ENCODE measurements around the gene B3GNT2. TPM values are rescaled to one million over a fixed set of nuclear protein-coding genes. Genes with fewer than 3 reads are reported as not detected.
"Not testable (repeated sequence)": the region's sequence is repeated elsewhere in the genome, so short reads cannot be mapped to it uniquely, and the experiment has no call there.

Gene B3GNT2
- polyA plus RNA-seq, 3 donors: 26.3 to 38.1 (median 32.7) TPM

DNA sequence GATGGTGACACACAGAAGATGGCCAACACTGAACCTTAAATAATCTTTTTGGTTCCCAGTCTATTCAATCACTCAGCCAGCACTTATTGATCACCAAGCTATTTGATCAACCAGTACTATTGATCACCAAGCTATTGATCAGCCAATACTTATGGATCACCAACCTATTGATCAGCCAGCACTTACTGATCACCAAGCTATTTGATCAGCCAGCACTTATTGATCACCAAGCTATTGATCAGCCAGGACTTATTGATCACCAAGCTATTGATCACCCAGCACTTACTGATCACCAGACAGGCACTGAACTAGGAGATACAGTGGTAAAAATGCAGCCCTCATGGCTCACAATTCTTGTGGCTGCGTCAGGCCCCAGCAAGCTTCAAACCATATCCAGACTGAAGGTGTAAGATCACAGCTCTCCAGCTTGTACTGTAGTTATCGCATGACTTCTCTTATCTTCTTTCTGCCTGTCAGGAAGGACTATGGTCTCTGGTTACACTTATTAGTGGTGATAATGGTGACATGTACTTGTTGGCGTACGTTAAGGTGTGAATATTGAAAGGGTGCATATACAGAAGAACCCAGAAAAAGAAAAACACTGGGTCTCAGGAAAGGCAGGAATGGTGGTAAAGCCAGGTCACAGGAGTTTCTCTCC is 18.4 kb upstream of the B3GNT2 start:
- DNase-seq (ENCODE audit: extremely low read depth in 1 of 11, low read depth in 9 of 11, low spot score in 4 of 11): no peak

DNA sequence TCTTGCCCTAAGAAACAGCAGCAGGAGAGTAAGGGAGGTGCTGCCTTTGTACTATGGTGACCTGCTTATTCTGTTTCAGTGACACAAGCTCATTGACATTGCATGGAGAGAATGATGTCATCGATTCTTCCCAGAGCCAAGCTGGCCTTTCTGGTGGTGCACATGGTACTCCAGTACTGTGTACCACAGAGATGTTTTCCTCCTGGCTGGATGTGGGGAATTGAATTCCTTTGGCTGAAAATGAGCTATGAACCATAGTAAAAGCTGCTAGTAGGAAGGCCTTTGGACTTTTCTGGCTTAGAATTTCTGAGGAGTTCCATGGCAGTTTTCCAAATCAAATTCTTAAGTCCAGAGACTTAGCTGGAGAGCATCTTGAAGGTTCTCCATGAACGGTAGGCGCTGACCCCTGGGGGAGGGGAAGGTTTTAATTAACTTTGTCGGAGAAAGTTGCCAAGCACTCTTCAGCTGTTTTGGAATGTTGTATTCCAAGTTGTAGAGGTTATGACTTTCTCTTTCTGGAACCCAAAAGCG is 17.1 kb upstream of the B3GNT2 start:
- no peak for DNase-seq (ENCODE audit: extremely low read depth in 1 of 11, low read depth in 9 of 11, low spot score in 4 of 11)

DNA sequence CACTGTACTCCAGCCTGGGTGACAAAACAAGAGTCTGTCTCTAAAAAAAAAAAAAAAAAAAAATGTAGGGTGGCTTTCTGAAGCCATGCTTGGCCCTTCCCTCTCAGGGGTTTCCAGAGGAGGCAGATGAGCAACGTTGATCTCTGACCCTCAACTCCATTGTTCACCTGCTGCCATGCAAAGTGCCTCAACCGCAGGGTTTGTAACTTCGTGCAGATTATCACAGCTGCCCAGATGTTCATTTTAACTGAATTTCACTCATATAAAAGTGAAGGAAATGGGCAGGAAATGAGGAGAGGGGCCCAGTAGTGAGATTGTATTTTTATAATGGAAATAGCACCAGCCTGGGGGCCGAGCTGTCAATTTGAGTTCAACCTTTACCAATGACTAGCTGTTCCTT is 14.9 kb upstream of the B3GNT2 start:
- DNase-seq (ENCODE audit: extremely low read depth in 1 of 11, low read depth in 9 of 11, low spot score in 4 of 11): no peak

DNA sequence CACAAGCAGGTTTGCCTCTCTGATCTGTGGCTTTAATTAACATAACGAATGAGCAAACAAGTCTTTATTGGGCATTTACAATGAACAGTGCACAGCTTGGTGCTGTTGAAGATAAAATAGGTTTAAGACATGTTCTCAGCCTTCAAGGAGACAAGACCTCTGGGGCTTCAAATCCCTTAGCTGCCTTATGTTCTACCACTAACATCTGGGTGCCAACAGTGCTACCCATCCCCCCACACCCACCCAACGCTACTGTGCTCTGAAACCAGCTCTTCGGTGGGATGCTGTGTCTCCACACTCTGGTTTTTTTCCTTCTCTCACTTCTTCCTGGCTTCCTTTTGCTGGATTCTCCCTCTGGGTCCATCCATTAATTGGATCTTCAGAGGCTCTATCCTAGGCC is 14.1 kb upstream of the B3GNT2 start:
- no peak for DNase-seq (ENCODE audit: extremely low read depth in 1 of 11, low read depth in 9 of 11, low spot score in 4 of 11)

DNA sequence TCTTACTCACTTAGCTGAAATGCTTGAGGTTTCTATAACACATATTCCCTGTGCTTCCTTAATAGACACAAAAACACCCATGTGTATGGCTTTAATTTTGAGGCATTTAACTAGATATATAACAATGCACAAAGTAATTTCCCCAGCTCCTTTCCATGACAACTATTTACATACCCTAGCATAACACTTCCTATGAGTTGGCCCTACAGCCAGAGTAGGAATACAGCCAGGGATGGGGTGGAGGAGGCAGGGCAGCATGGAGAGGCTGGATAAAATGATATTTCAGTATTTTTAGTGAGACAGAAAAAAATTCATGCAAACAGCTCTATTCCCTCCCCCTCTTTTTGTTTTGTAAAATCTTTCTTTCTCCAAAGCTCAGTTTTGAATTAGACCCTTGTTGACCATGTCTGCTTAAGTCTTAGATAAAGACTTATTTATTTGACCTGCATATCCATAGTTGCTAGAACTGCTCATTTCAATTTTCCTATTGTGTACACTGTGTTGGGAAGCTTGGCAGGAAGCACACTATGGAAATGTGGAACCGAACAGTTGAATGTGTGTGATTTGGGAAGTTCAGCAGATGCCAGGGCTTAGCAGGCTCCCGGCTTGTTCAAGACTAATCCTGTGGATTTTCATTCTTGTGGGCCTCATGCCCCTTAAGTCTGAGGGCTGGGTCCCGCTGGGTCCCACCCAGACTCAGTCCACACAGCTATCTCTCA is 11.2 kb upstream of the B3GNT2 start:
- DNase-seq (ENCODE audit: extremely low read depth in 1 of 11, low read depth in 9 of 11, low spot score in 4 of 11): no peak

DNA sequence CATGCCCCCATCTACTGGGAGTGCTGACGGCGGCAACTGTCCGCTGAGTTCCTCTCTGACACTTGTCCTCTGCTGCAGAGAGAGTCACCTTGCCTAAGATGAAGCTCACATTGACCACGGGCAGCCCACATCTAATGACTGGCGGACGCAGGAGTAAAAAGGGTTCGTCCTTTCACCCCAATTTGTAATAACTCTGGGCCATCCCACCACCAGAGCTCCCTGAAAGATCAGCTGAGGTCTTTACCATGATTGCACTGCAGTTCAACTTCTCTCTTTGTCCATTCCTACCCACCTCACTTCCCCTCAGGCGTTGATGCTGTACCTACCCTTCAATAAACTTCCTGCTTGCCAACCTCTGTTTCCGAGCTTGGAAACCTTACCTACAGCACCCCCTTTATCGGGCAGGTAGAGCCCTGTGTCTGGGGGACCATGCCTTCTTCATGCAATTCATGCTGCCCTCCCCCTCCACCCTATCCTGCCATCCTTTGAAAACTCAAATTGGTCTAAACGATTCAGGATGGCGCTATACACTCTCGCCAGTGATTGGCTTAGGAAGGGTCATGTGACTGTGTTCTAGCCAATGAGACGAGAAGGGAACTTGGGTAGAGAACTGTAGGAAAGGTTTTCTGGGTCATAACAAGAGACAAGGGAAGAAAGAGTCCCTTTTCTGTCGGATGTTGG is 10.3 kb upstream of the B3GNT2 start:
- DNase-seq (ENCODE audit: extremely low read depth in 1 of 11, low read depth in 9 of 11, low spot score in 4 of 11): no peak

DNA sequence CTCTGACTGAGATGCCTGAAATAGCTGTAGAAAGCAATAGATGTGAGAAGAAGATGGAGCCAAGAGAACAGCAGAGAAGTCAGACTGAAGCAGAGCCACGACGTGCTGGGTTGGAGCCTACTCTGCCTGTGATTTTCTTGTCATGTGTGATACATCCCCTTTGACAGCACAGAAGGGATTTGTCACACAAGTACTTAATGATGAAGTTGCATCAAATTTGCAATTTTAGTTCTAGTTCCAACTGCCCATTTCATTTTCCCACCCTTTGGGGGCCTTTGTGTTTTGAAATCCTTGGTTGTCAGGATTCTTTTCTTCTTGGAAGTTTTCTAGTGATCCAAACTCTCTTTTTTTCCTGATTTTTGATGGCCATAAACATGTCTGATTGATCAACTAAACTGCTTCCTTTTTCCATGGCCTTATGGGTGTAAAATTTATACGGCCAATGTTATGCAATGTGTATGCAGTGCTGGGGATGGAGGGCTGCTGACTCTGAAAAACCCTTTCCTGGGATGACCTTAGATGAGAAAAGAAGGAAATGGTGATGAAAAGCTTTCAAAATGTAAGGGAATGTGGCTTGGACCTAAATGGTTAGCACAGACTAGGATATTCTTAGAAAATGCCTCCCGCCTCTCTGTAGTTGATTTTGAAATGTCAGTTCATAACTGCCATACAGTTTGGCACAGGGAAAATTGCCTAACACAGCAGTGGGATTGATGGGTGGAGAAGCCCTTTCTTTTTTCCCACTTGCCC is 9.6 kb upstream of the B3GNT2 start:
- DNase-seq (ENCODE audit: extremely low read depth in 1 of 11, low read depth in 9 of 11, low spot score in 4 of 11): no peak

DNA sequence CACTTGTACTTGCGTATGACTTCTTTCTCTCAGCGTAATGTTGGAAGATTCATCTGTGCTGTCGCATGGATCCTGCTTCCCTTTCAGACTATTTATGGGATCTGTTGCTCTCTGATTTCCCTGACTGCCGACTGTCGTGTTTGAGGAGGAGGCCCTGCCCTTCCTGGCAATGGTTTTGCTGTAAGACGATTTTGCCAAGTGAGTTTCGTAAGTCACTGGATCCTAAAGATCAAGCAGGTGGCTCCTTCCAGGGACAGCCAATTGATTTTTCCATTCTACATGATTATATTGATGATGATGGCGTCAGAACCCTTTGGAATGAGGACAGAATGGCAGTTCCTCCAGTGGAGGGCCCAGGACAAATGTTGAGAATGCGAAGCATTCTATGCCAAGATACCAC is 8.7 kb upstream of the B3GNT2 start:
- DNase-seq (ENCODE audit: extremely low read depth in 1 of 11, low read depth in 9 of 11, low spot score in 4 of 11): no peak

DNA sequence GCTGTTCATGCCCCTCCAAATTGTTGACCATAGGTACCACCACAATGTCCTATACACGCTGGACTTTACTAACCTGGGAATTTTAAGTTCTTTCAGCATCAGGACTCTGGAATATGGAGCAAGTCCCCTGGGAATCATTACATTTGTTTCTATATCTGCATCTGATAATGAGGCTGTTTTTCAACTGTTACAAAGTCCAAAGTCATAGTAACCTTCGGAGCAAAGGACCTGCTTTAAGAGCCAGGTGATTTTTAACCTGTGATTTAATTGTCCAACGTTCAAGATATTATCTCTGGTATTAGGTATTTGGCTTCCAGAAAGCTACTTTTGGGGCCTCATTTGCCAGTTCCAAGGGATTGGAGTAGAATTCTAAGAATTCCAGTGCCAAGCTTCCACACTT is 7.5 kb upstream of the B3GNT2 start:
- DNase-seq (ENCODE audit: extremely low read depth in 1 of 11, low read depth in 9 of 11, low spot score in 4 of 11): no peak

DNA sequence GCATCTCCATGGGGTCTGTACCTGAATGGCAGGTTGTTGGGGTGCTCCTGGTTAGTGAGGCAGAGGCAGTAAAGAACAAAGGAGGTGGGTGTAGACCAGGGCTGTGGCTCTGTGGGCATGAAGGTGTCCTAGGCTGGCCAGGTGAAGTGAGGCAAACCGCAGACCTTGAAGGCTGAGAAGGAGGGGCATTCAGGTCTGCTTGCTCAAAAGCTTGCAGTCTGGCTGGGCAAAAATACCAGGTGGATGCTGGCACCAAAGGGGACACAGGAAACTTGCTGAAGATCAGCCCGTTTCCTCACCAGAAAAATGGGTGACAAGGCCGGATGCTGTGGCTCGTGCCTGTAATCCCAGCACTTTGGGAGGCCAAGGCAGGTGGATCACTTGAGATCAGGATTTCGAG is 6.7 kb upstream of the B3GNT2 start:
- no peak for DNase-seq (ENCODE audit: extremely low read depth in 1 of 11, low read depth in 9 of 11, low spot score in 4 of 11)

DNA sequence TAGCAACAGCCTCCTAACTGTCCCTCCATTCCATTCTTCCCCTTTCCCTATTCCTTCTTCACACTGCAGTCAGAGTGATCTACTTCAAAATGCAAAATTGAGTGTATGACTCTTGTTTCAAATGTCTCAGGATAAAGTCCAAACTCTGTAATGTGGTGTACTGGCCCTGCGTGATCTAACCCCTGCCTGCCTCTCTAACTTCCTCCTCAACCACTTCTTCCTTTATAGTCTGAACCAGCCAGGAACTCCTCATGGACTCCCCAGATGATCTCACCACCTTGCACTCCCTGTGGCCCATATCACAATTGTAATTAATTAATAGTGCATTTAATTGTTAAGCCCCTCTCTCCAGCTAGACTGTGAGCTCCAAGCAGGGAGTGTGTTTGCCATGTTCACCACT is 3.1 kb upstream of the B3GNT2 start:
- no peak for DNase-seq (ENCODE audit: extremely low read depth in 1 of 11, low read depth in 9 of 11, low spot score in 4 of 11)

DNA sequence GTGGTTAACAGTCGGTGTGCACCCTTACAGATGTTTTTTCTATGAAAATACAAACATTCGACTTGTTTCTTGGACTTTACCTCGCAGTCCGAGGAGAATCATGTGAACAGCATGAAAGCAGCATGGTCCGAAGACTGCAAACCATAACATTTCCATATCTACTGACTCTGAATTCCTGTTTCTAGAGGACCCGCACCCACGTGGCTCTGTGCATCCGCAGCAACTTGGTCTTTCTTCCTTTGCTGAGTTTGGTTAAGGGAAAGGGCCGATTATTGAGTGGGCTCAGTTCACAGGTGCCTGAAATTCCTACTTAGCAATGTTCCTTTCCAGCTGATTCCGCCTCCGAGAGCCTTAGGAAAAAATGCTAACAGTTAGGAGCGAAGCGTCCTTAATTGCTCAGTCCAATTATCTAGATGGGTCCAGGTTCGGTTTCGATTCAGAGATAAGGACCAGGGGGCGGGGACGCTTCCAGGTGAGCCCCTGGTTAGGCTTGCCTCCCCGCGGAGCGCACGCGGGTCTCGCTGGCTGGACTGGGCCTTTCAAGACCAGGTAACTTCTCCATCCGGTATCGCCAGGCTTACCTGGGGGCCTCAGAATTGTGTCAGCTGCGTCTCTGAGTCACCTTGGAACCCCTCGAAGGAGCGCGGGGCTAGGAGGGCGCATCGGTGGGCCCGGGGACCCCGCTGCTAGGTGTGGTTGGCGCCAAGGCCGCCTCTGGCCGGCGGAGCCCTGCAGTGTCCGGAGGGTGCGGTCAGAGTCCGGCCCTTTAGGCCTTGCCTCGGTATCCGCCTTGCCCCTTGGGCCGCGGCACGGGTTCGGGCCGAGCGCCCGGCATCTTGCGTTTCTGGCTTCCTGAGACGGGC is 1.1 kb upstream of the B3GNT2 start:
- DNase-seq (ENCODE audit: extremely low read depth in 1 of 11, low read depth in 9 of 11, low spot score in 4 of 11): peak in 1 of 11 donors; percentile 10

DNA sequence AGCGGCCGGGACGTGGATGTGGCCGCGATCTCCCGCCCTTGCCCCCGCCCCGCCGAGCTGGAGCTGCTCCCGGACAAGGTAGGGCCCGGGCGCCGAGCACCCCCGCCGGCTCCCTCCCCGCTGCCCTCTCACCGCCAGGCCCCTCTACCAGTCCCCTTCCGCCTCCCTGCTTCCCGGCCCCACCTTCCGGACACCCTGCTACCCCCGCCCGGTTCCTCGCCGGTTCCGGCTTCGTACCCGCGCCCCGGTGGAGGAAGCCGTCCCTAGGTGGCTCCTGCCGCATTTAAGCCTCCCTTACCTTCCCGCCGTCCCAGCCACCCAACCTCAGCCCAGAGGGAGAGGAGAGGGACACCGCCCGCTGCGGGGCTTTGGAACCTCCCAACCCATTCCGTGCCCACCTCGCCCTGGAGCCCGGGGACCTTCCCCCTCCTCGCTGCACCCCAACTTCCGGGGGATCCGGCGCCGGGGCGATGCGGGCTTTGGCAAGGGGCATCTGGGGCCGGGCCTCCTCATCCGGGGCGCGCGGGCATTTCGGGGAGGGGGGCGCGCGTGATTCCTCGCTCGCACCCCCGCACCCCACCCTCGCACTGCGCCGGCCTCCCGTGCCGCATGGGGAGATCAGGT is 475 bp downstream of the B3GNT2 start:
- peak in 1 of 11 donors; percentile 23 for DNase-seq (ENCODE audit: extremely low read depth in 1 of 11, low read depth in 9 of 11, low spot score in 4 of 11)

DNA sequence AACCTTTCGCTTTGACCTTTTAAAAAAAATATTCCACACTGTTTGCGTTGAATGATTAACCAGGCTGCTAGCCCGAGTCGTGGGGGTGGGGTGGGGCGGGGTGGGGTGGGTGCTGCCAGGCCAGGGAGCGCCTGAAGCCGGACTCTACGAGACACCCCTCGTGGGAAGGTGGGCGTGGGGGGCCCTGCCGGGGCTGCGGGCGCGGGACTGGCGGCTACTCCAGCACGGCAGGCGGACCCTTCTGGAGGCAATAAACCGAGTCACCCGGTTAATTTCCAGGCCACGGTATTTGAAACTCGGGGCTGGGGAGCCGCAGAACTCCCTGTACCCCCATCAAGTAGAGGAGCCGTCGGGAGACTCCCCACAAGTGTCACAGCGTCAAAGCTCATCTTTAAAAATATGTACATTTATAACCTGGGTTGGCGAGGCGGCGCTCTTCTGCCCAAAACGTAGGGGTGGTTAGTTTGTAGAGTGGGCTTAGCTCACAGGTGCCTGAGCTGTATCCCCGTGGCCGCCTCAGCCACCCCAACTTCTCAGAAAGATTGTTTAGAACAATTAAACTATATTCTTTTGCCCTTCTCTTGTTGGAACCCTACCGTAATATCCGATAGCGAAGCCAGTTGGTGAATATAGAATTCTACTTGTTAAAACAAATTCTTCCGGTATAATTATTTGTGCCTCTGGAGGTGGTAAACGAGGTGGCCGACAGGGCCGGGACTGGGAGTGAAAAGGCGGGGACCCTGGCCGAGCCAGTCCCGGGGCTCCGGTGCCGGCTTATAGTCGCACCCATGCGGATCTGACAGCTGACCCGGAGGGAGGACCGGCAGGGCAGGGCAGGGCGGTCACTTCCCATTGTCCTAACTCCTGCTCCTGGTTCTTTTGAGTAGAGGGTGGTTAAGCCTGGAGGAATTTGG is 1.4 kb downstream of the B3GNT2 start:
- DNase-seq (ENCODE audit: extremely low read depth in 1 of 11, low read depth in 9 of 11, low spot score in 4 of 11): peak in 1 of 11 donors; percentile 7

DNA sequence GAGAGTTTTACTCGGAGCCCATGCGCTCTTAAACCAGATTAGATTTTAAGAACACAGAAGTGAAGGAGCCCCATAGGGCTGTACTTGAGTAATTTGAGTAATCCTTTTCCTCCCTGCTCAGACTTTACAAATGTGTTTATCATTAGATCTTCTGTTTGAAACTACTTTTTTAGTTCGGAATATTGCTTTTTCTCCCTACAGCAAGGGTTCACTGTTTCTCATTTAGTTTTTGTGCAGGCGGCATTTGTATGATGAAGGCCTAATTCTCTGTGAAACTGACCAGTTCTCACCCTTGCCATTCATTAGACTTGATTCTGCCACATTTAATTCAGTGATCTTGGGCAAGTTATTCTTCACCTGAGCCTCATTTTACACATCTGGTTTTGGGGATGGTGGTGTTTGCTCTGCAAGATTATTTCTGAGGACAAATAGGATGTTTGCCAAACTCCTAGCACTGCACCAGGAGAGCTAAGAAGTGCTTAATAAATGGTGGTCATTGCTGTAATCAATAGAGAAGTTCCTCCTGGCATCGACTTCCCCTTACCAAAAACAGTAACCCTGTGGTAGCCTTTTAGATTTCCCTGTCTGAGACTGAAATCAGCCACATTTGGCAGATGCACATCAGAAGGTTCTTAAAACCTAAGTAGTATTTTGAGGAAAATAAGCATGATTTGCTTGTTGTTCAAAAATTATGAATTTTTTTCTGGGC is 2.2 kb downstream of the B3GNT2 start:
- DNase-seq (ENCODE audit: extremely low read depth in 1 of 11, low read depth in 9 of 11, low spot score in 4 of 11): no peak

DNA sequence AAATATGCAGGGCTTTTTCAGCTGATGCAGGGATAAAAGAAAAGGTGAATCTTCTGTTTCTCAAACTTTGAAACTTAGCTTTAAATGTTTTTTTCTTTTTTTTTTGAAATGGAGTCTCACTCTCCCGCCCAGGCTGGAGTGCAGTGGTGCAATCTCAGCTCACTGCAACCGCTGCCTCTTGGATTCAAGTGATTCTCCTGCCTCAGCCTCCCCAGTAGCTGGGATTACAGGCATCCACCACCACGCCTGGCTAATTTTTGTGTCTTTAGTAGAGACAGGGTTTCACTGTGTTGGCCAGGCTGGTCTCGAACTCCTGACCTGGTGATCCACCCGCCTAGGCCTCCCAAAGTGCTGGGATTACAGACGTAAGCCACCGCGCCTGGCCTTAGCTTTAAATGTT is 2.9 kb downstream of the B3GNT2 start:
- not testable (repeated sequence) for DNase-seq (ENCODE audit: extremely low read depth in 1 of 11, low read depth in 9 of 11, low spot score in 4 of 11)
